ENCODE data around the gene SLC7A14.

DNA sequence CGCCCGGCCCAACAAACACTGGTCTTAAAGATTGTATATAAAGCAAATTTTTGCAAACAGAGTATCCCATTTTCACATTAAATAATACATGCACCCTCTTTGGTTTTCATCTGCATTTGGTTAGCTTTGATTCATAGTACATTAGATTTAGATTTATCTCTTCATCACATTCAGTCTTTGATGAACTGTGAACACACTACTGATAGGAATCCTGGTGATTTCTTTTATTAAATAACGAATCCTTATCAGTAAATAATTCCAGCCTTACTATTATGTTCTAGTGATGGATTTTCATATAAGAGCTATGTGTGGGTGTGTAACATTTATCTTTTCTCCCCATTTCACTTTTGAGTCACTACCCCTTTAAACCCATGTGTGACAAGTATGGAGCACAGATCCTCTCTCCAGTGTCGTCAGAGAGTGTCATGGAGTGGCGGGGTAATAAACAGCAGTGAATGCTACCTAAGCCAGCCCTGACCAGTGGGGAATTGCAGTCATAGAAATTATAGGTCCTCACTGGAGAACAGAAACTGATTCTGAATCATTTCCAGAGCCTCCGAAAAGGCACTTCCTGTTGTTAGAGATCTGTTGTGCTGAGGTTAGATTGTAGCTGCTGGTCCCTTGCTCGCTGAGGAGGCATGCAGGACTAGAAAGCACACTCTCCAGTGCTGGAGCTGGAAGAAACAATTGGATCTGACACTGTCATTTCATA is 22.0 kb downstream of the SLC7A14 start:
- TF ChIP-seq, protein P1, sequence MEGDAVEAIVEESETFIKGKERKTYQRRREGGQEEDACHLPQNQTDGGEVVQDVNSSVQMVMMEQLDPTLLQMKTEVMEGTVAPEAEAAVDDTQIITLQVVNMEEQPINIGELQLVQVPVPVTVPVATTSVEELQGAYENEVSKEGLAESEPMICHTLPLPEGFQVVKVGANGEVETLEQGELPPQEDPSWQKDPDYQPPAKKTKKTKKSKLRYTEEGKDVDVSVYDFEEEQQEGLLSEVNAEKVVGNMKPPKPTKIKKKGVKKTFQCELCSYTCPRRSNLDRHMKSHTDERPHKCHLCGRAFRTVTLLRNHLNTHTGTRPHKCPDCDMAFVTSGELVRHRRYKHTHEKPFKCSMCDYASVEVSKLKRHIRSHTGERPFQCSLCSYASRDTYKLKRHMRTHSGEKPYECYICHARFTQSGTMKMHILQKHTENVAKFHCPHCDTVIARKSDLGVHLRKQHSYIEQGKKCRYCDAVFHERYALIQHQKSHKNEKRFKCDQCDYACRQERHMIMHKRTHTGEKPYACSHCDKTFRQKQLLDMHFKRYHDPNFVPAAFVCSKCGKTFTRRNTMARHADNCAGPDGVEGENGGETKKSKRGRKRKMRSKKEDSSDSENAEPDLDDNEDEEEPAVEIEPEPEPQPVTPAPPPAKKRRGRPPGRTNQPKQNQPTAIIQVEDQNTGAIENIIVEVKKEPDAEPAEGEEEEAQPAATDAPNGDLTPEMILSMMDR (IDR thresholded peaks at IDR 0.05) = no peak
- TF ChIP-seq POLR2AphosphoS5 (IDR thresholded peaks at IDR 0.05) (no peak), POLR2A (IDR thresholded peaks at IDR 0.05) (no peak), EP300 (IDR thresholded peaks at IDR 0.05) (no peak)
